Tibial nerve (tissue), 4 donors: ENCODE data around the gene SMS. TPM values are rescaled to one million over a fixed set of nuclear protein-coding genes. Genes with fewer than 3 reads are reported as not detected.

Experiments used
- DNase-seq, 2 donors: peaks; one replicate each; pipeline ENCODE4 v3.0.0-alpha.2; 2019; ENCODE audit warnings: low spot score in 2 of 2
- H3K27ac ChIP-seq, 4 donors: fragments of 200-600 bp; sonication (generic) in 3 of 4; one replicate each; pipeline ENCODE4 v1.5.1; 2017 to 2019; ENCODE audit warnings: mild to moderate bottlenecking in 1 of 4
- H3K27me3 ChIP-seq, 2 donors: fragments of 200-600 bp; sonication (generic) in 1 of 2; one replicate each; pipeline versions ENCODE4 v1.5.1 to v1.6.0; 2017 to 2019
- H3K36me3 ChIP-seq, 3 donors: fragments of 200-600 bp; sonication (generic); one replicate each; pipeline ENCODE4 v1.5.1; 2018 to 2019
- H3K4me1 ChIP-seq, 4 donors: fragments of 200-600 bp; sonication (generic) in 3 of 4; one replicate each; pipeline ENCODE4 v1.5.1; 2017 to 2019
- H3K4me3 ChIP-seq, 4 donors: fragments of 200-600 bp; sonication (generic) in 3 of 4; one replicate each; pipeline ENCODE4 v1.5.1; 2017 to 2019; ENCODE audit warnings: mild to moderate bottlenecking in 1 of 4, moderate library complexity in 1 of 4
- H3K9me3 ChIP-seq, 4 donors: fragments of 200-600 bp; sonication (generic) in 3 of 4; one replicate each; pipeline ENCODE4 v1.5.1; 2017 to 2019
- EP300 ChIP-seq, 2 donors: sonication (generic); formaldehyde crosslinking; IDR thresholded peaks; one replicate each; pipeline ENCODE4 v1.6.1; 2017; ENCODE audit warnings: antibody characterized with exemption in 2 of 2, mild to moderate bottlenecking in 1 of 2
- POLR2A ChIP-seq, 2 donors: fragments of 450-650 bp; IDR thresholded peaks; one replicate each; pipeline ENCODE4 v1.6.1; 2017; ENCODE audit warnings: antibody characterized with exemption in 2 of 2, mild to moderate bottlenecking in 2 of 2, moderate library complexity in 2 of 2
- WGBS, 2 donors: methylation state at CpG; one replicate each; pipeline ENCODE4 v1.1.5; 2018; 5-methylcytosine and 5-hydroxymethylcytosine counted together
- total RNA-seq, 4 donors: library from RNA; depleted of rRNA; stranded (reverse); fragments of >200 nt; gene quantifications; one replicate each; pipeline ENCODE4 v1.1.0, GENCODE V29; 2016
- TF ChIP-seq, protein P1 (sequence below), 5 experiments: fragments of 200-600 bp in 3 of 5; fragments of 450-650 bp in 2 of 5; sonication (generic) in 3 of 5; IDR thresholded peaks; one replicate each; pipeline ENCODE4 v1.5.1; 2016 to 2019; ENCODE audit warnings: antibody characterized with exemption in 5 of 5, mild to moderate bottlenecking in 3 of 5, moderate library complexity in 2 of 5

Gene SMS
- total RNA-seq, 4 donors from 2014 or later = 19.9 to 36.7 (median 24.7) TPM

DNA sequence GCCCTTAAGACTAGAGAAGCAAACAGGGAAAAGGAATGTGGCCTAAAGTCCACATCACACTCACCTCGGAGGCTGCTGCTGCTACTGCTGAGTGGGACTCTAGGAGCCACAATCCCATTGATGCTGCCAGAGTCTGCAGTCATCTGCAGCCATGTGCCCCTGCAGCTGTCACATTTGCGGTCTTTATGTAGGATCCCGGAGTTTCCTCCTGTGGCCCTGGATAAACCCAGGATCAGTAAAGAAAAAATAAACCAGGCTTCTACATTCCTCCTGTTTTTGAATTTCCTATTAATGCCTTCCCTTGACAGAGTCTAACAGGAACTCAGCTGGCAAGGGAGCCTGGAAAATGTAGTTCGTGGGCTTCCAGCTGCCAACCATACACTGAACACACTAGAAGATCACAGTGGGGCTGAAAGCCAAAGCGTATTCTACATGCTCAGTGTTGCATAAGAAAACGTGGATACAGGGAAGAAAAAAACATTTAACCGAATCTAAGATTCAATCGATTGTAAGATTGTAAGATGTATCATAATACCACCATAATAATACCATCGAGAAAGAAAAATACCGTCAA lies 81.3 kb downstream of the SMS start:
- DNase-seq = no peak
- Histone ChIP-seq H3K9me3 (no peaks in the 10 kb centered on the region), H3K27ac (no peak overlapping the region), H3K4me1 (no peaks in the 10 kb centered on the region), H3K4me3 (no peak overlapping the region), H3K36me3 (no peaks in the 10 kb centered on the region), H3K27me3 (no peaks in the 10 kb centered on the region)
- no peak for TF ChIP-seq EP300 (IDR thresholded peaks at IDR 0.05)
- TF ChIP-seq, protein P1, sequence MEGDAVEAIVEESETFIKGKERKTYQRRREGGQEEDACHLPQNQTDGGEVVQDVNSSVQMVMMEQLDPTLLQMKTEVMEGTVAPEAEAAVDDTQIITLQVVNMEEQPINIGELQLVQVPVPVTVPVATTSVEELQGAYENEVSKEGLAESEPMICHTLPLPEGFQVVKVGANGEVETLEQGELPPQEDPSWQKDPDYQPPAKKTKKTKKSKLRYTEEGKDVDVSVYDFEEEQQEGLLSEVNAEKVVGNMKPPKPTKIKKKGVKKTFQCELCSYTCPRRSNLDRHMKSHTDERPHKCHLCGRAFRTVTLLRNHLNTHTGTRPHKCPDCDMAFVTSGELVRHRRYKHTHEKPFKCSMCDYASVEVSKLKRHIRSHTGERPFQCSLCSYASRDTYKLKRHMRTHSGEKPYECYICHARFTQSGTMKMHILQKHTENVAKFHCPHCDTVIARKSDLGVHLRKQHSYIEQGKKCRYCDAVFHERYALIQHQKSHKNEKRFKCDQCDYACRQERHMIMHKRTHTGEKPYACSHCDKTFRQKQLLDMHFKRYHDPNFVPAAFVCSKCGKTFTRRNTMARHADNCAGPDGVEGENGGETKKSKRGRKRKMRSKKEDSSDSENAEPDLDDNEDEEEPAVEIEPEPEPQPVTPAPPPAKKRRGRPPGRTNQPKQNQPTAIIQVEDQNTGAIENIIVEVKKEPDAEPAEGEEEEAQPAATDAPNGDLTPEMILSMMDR (IDR thresholded peaks at IDR 0.05) = no peak
- WGBS, 2 donors = 59 to 72% methylated on average over 10 of the region's 10 CpGs

DNA sequence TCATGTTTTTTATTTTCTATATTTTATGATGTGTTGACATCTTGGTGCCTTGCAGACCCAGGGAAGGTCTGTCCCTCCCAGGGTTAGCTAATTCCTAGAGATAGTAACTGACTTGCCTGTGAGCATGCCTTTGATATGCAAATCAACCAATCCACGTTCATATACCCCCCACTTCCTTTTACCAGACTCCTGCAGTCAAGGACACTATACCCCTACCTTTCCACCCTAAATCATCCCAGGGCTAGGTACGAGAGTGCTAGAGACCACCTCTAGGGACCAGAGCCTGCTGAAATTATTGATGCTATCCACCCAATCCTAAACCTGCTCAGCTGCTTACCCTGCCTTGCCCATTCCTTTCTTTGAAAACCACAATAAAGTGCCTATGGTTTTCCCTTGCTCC lies 84.1 kb downstream of the SMS start:
- no peak overlapping the region for H3K27ac ChIP-seq
- TF ChIP-seq EP300 (IDR thresholded peaks at IDR 0.05) (no peak), POLR2A (IDR thresholded peaks at IDR 0.05) (no peak)
- TF ChIP-seq, protein P1 (IDR thresholded peaks at IDR 0.05) = no peak
- H3K9me3 ChIP-seq = no peaks in the 10 kb centered on the region
- no peaks in the 10 kb centered on the region for H3K27me3 ChIP-seq
- 40 to 50% methylated on average over 2 of the region's 2 CpGs for WGBS, 2 donors
- no peak overlapping the region for H3K4me3 ChIP-seq
- DNase-seq = no peak
- H3K4me1 ChIP-seq = no peaks in the 10 kb centered on the region
- H3K36me3 ChIP-seq = no peaks in the 10 kb centered on the region

DNA sequence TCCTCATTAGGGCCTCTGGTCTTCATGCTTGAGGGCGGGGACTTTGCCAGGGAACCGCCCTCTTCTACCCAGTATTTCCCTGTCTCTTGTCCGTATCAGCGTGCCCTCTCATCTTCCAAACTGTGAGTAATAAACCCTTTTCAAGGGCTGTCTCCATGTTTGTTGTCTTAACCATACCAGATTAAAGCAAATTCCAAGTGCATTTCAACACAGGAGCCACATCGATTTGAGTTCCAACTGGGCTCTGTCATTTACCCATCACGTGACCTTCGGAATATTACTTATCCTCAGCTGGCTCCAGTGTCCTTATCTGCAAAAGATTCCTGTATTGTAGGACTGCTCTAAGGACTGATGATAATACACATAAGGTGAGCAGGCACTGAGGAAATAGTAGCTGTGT lies 85.2 kb downstream of the SMS start:
- TF ChIP-seq, protein P1 (IDR thresholded peaks at IDR 0.05) = no peak
- TF ChIP-seq POLR2A (IDR thresholded peaks at IDR 0.05) (no peak), EP300 (IDR thresholded peaks at IDR 0.05) (no peak)
- DNase-seq = no peak
- 84 to 99% methylated on average over 6 to 7 of the region's 7 CpGs for WGBS, 2 donors
- Histone ChIP-seq H3K4me1 (no peaks in the 10 kb centered on the region), H3K36me3 (no peaks in the 10 kb centered on the region), H3K27ac (no peak overlapping the region), H3K4me3 (no peak overlapping the region), H3K9me3 (no peaks in the 10 kb centered on the region), H3K27me3 (no peaks in the 10 kb centered on the region)

GRCh38 chrX:22026731-22027130 lies 86.2 kb downstream of the SMS start:
- Histone ChIP-seq H3K9me3 (no peaks in the 10 kb centered on the region), H3K4me1 (no peaks in the 10 kb centered on the region), H3K27ac (no peak overlapping the region), H3K36me3 (no peaks in the 10 kb centered on the region), H3K4me3 (no peak overlapping the region), H3K27me3 (no peaks in the 10 kb centered on the region)
- WGBS, 2 donors = 50 to 91% methylated on average over 2 to 4 of the region's 4 CpGs
- DNase-seq = no peak
- TF ChIP-seq POLR2A (IDR thresholded peaks at IDR 0.05) = no peak
- TF ChIP-seq, protein P1 (IDR thresholded peaks at IDR 0.05) = no peak
- TF ChIP-seq EP300 (IDR thresholded peaks at IDR 0.05) = no peak

- H3K4me3 ChIP-seq = no peak within 1 kb of the TSS
- H3K9me3 ChIP-seq = no peaks in the 10 kb centered on the region
- TF ChIP-seq, protein P1 (IDR thresholded peaks at IDR 0.05) = no peak
- no peaks in the 10 kb centered on the region for H3K27me3 ChIP-seq
- WGBS, 2 donors = 63 to 67% methylated on average over 1 of the region's 1 CpG
- no peak for DNase-seq
- no peaks in the 10 kb centered on the region for H3K4me1 ChIP-seq
- H3K27ac ChIP-seq = no peak within 1 kb of the TSS
- no peaks in the 10 kb centered on the region for H3K36me3 ChIP-seq
Observed at GRCh38 chrX:22032084-22032483, 91.6 kb downstream of the SMS start, which contains the start of gene PHEX. PHEX (plus strand) TSS chrX:22032325; CDS start chrX:22033006, 681 bp downstream.
